ENCODE results near the gene LYAR.

DNA sequence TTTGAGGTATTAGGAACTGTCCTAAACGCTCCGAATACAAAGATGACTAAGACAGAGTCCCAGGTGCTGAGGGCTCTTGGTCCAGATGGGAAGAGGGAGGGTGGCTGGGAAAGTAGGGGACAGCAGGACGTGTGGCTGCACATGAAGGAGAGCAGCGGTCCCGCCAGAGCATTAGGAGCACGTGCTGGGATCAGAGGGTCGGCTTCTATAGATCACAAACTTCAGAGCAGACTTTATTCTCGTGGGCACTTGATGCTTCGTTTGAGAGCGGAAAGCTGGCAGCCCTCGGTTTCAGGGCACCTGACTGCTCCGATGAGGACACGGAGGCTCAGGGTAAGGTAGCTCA lies 26.2 kb upstream of the LYAR start:
- TF ChIP-seq, protein P1, sequence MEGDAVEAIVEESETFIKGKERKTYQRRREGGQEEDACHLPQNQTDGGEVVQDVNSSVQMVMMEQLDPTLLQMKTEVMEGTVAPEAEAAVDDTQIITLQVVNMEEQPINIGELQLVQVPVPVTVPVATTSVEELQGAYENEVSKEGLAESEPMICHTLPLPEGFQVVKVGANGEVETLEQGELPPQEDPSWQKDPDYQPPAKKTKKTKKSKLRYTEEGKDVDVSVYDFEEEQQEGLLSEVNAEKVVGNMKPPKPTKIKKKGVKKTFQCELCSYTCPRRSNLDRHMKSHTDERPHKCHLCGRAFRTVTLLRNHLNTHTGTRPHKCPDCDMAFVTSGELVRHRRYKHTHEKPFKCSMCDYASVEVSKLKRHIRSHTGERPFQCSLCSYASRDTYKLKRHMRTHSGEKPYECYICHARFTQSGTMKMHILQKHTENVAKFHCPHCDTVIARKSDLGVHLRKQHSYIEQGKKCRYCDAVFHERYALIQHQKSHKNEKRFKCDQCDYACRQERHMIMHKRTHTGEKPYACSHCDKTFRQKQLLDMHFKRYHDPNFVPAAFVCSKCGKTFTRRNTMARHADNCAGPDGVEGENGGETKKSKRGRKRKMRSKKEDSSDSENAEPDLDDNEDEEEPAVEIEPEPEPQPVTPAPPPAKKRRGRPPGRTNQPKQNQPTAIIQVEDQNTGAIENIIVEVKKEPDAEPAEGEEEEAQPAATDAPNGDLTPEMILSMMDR (conservative IDR thresholded peaks at IDR 0.05; ENCODE audit: low read depth, low read length) = no peak
- TF ChIP-seq EZH2 (IDR thresholded peaks at IDR 0.05; ENCODE audit: low read length, unreplicated experiment) = no peak
